A549 (cell line): ENCODE measurements around the gene C17orf78. TPM values are rescaled to one million over a fixed set of nuclear protein-coding genes. Genes with fewer than 3 reads are reported as not detected.

Source experiments
- ATAC-seq, 2 experiments: fragments of 200-7000 bp in 1 of 2; fragments of >200 bp in 1 of 2; cut with Nextera tagmentation in 1 of 2; cut with Tn5 transposase in 1 of 2; 3 replicates each; pipeline versions ENCODE4 v1.8.0 to v1.9.1; 2018 to 2020; ENCODE audit warnings: mild to moderate bottlenecking in 1 of 2, moderate library complexity in 1 of 2
- CTCF ChIA-PET: fragments of 300-600 bp; sonication (Branson Sonifier 250); formaldehyde crosslinking; extraction: SDS; loops from one replicate; lab custom pipeline; 2021; ENCODE audit warnings: antibody characterized with exemption, inconsistent platforms; lab: Yijun Ruan, JAX
- POLR2A ChIA-PET: fragments of 350-600 bp; formaldehyde crosslinking; extraction: SDS; loops from one replicate; lab custom pipeline; 2021; ENCODE audit warnings: antibody characterized with exemption, inconsistent platforms; lab: Yijun Ruan, JAX
- DNase-seq, 2 experiments: peaks; one replicate each; pipeline versions ENCODE4 v3.0.0 to v3.0.0-alpha.2; 2011 to 2016; ENCODE audit warnings: low read depth in 1 of 2, low spot score in 1 of 2
- FAIRE-seq: peaks from 2 replicates; lab custom pipeline; 2011; peaks lifted over from hg19 to GRCh38; lab: Jason Lieb, UNC
- H3K27ac ChIP-seq, 2 experiments: fragments of >200 bp; sonication (Bioruptor Twin); formaldehyde crosslinking; 3 replicates each; pipeline ENCODE4 v1.5.1; 2016 to 2017
- H3K4me1 ChIP-seq: fragments of >200 bp; sonication (Bioruptor Twin); formaldehyde crosslinking; 3 replicates; pipeline ENCODE4 v1.6.1; 2016
- H3K4me2 ChIP-seq: fragments of >200 bp; sonication (Bioruptor Twin); formaldehyde crosslinking; 3 replicates; pipeline ENCODE4 v1.6.1; 2016
- H3K4me3 ChIP-seq: fragments of >200 bp; sonication (Bioruptor Twin); formaldehyde crosslinking; 3 replicates; pipeline ENCODE4 v1.5.1; 2016
- H3K9me3 ChIP-seq: fragments of >200 bp; sonication (Bioruptor Twin); formaldehyde crosslinking; 3 replicates; pipeline ENCODE4 v1.6.1; 2016
- ATOH8 ChIP-seq: fragments of 250-450 bp; sonication (Bioruptor Pico); IDR thresholded peaks from 2 replicates; pipeline ENCODE4 v1.5.0; 2020; ENCODE audit warnings: low read depth, mild to moderate bottlenecking, moderate library complexity
- BCL3 ChIP-seq: fragments of >200 bp; sonication (Bioruptor Twin); formaldehyde crosslinking; IDR thresholded peaks from 3 replicates; pipeline ENCODE4 v1.6.1; 2016
- CBX8 ChIP-seq: fragments of 200-600 bp; sonication (generic); IDR thresholded peaks from 2 replicates; pipeline ENCODE4 v1.6.1; 2016
- CEBPB ChIP-seq, 2 experiments: fragments of >200 bp in 1 of 2; sonication (Bioruptor Twin) in 1 of 2; formaldehyde crosslinking in 1 of 2; IDR thresholded peaks; 2 replicates each; pipeline ENCODE4 v1.6.1; 2012 to 2016
- CHD2 ChIP-seq: fragments of 150-350 bp; IDR thresholded peaks from 2 replicates; pipeline ENCODE4 v1.6.1; 2014; ENCODE audit warnings: low read length; ENCODE audit not compliant: partially characterized antibody
- CHD4 ChIP-seq: fragments of 200-600 bp; sonication (generic); IDR thresholded peaks from 2 replicates; pipeline ENCODE4 v1.6.1; 2016; ENCODE audit warnings: antibody characterized with exemption, mild to moderate bottlenecking, borderline replicate concordance
- EHF ChIP-seq: fragments of 250-450 bp; sonication (Bioruptor Pico); IDR thresholded peaks from 2 replicates; pipeline ENCODE4 v1.5.0; 2020; ENCODE audit warnings: mild to moderate bottlenecking
- FOSB ChIP-seq: fragments of 250-450 bp; sonication (Bioruptor Pico); IDR thresholded peaks from 2 replicates; pipeline ENCODE4 v1.5.0; 2020; ENCODE audit warnings: mild to moderate bottlenecking, moderate library complexity
- FOSL2 ChIP-seq, 2 experiments: fragments of 450-650 bp in 1 of 2; fragments of >200 bp in 1 of 2; sonication (Bioruptor Twin) in 1 of 2; formaldehyde crosslinking; IDR thresholded peaks; 2 replicates each; pipeline versions ENCODE4 v1.5.0 to v1.6.1; 2016 to 2020; ENCODE audit warnings: mild to moderate bottlenecking in 1 of 2, moderate library complexity in 1 of 2
- FOXS1 ChIP-seq: fragments of 250-450 bp; sonication (Bioruptor Pico); IDR thresholded peaks from 2 replicates; pipeline ENCODE4 v1.5.0; 2020; ENCODE audit warnings: mild to moderate bottlenecking, moderate library complexity
- GATA3 ChIP-seq: IDR thresholded peaks from 2 replicates; pipeline ENCODE4 v1.6.1; 2012; ENCODE audit warnings: borderline replicate concordance
- HDAC2 ChIP-seq: fragments of 200-600 bp; sonication (generic); IDR thresholded peaks from 2 replicates; pipeline ENCODE4 v1.6.1; 2016
- HES2 ChIP-seq: fragments of >200 bp; sonication (Bioruptor Twin); formaldehyde crosslinking; IDR thresholded peaks from 2 replicates; pipeline ENCODE4 v1.6.1; 2016
- HEYL ChIP-seq: fragments of 250-450 bp; sonication (Bioruptor Pico); IDR thresholded peaks from 2 replicates; pipeline ENCODE4 v1.8.0; 2021; ENCODE audit warnings: mild to moderate bottlenecking, moderate library complexity
- HOXA7 ChIP-seq: fragments of 250-450 bp; sonication (Bioruptor Pico); IDR thresholded peaks from 2 replicates; pipeline ENCODE4 v1.5.0; 2020; ENCODE audit warnings: mild to moderate bottlenecking, moderate library complexity
- HOXB13 ChIP-seq: fragments of 250-450 bp; sonication (Bioruptor Pico); IDR thresholded peaks from 2 replicates; pipeline ENCODE4 v1.5.0; 2020; ENCODE audit warnings: low read depth, mild to moderate bottlenecking, moderate library complexity
- JUN ChIP-seq, 2 experiments: fragments of >200 bp; sonication (Bioruptor Twin); formaldehyde crosslinking; IDR thresholded peaks; 2 replicates in 1 of 2; 3 replicates in 1 of 2; pipeline ENCODE4 v1.6.1; 2016 to 2017
- JUNB ChIP-seq: fragments of >200 bp; sonication (Bioruptor Twin); formaldehyde crosslinking; IDR thresholded peaks from 2 replicates; pipeline ENCODE4 v1.6.1; 2016
- MAZ ChIP-seq: fragments of 150-350 bp; IDR thresholded peaks from 2 replicates; pipeline ENCODE4 v1.6.1; 2014; ENCODE audit warnings: antibody characterized with exemption, low read depth, low read length, borderline replicate concordance
- MYC ChIP-seq: IDR thresholded peaks from 2 replicates; pipeline ENCODE4 v1.6.1; 2012; ENCODE audit warnings: mild to moderate bottlenecking, inconsistent platforms, low read length, improper control_type of control experiment, borderline replicate concordance
- RAD21 ChIP-seq, 2 experiments: fragments of >200 bp in 1 of 2; sonication (Bioruptor Twin) in 1 of 2; formaldehyde crosslinking in 1 of 2; IDR thresholded peaks in 1 of 2; conservative IDR thresholded peaks in 1 of 2; 2 replicates in 1 of 2; 3 replicates in 1 of 2; pipeline ENCODE4 v1.6.1; 2012 to 2018; ENCODE audit warnings: inconsistent platforms in 1 of 2
- RARB ChIP-seq: fragments of 250-450 bp; sonication (Bioruptor Pico); IDR thresholded peaks from 2 replicates; pipeline ENCODE4 v1.8.0; 2021; ENCODE audit warnings: mild to moderate bottlenecking, moderate library complexity
- RFX5 ChIP-seq: fragments of 450-650 bp; IDR thresholded peaks from 2 replicates; pipeline ENCODE4 v1.7.1; 2014; ENCODE audit warnings: antibody characterized with exemption, mild to moderate bottlenecking, moderate library complexity
- RNF2 ChIP-seq: fragments of 200-600 bp; sonication (generic); IDR thresholded peaks from 2 replicates; pipeline ENCODE4 v1.6.1; 2016; ENCODE audit warnings: low read depth, mild to moderate bottlenecking, antibody characterized with exemption, moderate library complexity, borderline replicate concordance
- TFCP2L1 ChIP-seq: fragments of 250-450 bp; sonication (Bioruptor Pico); IDR thresholded peaks from 2 replicates; pipeline ENCODE4 v1.5.0; 2021; ENCODE audit warnings: mild to moderate bottlenecking
- ZNF302 ChIP-seq: fragments of 250-450 bp; sonication (Bioruptor Pico); IDR thresholded peaks from 2 replicates; pipeline ENCODE4 v1.9.0; 2021; ENCODE audit warnings: inconsistent platforms, mild to moderate bottlenecking, moderate library complexity
- WGBS: methylation state at CpG from one replicate; pipeline ENCODE4 v1.1.6; 2017; ENCODE audit errors: missing lambda C conversion rate; 5-methylcytosine and 5-hydroxymethylcytosine counted together
- polyA plus RNA-seq, 4 experiments: library from polyadenylated mRNA; depleted of rRNA in 3 of 4; stranded (reverse); fragments of >200 nt; fragmentation: RNase III in 1 of 4; extraction: RNeasy Plus Mini Kit Qiagen cat#74134 plus additional on column Dnase treatment in 1 of 4; gene quantifications; 2 replicates in 3 of 4; 3 replicates in 1 of 4; pipeline ENCODE4 v1.2.3, GENCODE V29; 2011 to 2017

C17orf78 gene
- polyA plus RNA-seq, 2 of the 4 experiments (the other 2 are of a cell fraction), result not detected

- POLR2A ChIA-PET, result interaction anchor here (0.6 to 2.8 kb wide), 12 partner anchors 8 to 1465 kb away, joined by 3 to 17 read pairs (median 6); partner anchors contain the start of genes ACACA, SYNRG and TADA2A
- no peak for DNase-seq
- H3K4me2 ChIP-seq, result peak overlapping the region; percentile 77
- peaks cover 42% of the 10 kb centered on the region for H3K4me1 ChIP-seq
- H3K4me3 ChIP-seq, result peak overlapping the region; percentile 88
- H3K27ac ChIP-seq, result peak overlapping the region; percentile 92 to 94
- peak; percentile 71 for TF ChIP-seq ZNF302 (CRISPR knock-in tag)
- TF ChIP-seq CHD2, result no peak
- no peak for TF ChIP-seq CHD4
- TF ChIP-seq HOXA7 (CRISPR knock-in tag), result no peak
- TF ChIP-seq RARB, result no peak
- TF ChIP-seq TFCP2L1, result no peak; the same call in 1 of the 2 replicates
- no peak for TF ChIP-seq RAD21 (conservative IDR thresholded peaks at IDR 0.05 in 1 of 2, IDR thresholded peaks at IDR 0.05 in 1 of 2)
- no peak for TF ChIP-seq MYC
- 0 out of 5 replicates have a peak, but pooled peaks of 1 of the 2 experiments have one; percentile 5 for TF ChIP-seq JUN (IDR thresholded peaks at IDR 0.05)
- TF ChIP-seq GATA3, result no peak
- TF ChIP-seq HOXB13 (CRISPR knock-in tag), result peak; percentile 91; the same call in 1 of the 2 replicates
- no peak for TF ChIP-seq RFX5
- peak; percentile 9; the same call in 1 of the 2 replicates for TF ChIP-seq FOXS1 (CRISPR knock-in tag)
- no peak for TF ChIP-seq ATOH8 (CRISPR knock-in tag)
- TF ChIP-seq EHF (CRISPR knock-in tag), result no peak; the same call in 1 of the 2 replicates
- peak; percentile 60; the same call in 1 of the 2 replicates for TF ChIP-seq HEYL (CRISPR knock-in tag)
- no peak for TF ChIP-seq CBX8
- peak; percentile 70; the same call in 1 of the 2 replicates for TF ChIP-seq FOSB (CRISPR knock-in tag)
- TF ChIP-seq BCL3, result no peak
- no peak for TF ChIP-seq RNF2
- TF ChIP-seq HDAC2, result no peak
- WGBS, result 46% methylated on average over 18 of the region's 18 CpGs
- no peaks in the 10 kb centered on the region for H3K9me3 ChIP-seq
- no peak for FAIRE-seq
- CTCF ChIA-PET, result interaction anchor here (0.6 to 5.6 kb wide), 3 partner anchors 13 to 131 kb away, joined by 3 to 83 read pairs (median 8); no protein-coding TSS in a partner anchor
- peak; percentile 4 to 9; a peak in 5 of 6 replicates for ATAC-seq
These were observed 16.1 kb upstream of the C17orf78 start for GRCh38 chr17:37359682-37360188.

GRCh38 chr17:37360632-37361031 lies 15.2 kb upstream of the C17orf78 start:
- no peak for ATAC-seq

More at GRCh38 chr17:37360632-37361031, 15.2 kb upstream of the C17orf78 start:
- H3K4me1 ChIP-seq, result peaks cover 44% of the 10 kb centered on the region
- DNase-seq (peak; percentile 62 to 69), FAIRE-seq (no peak)
- CTCF ChIA-PET, result interaction anchor here (1.1 to 5.6 kb wide), 3 partner anchors 12 to 118 kb away, joined by 3 to 83 read pairs (median 4); no protein-coding TSS in a partner anchor
- H3K27ac ChIP-seq, result peak overlapping the region; percentile 92 to 94
- TF ChIP-seq MAZ (no peak), HEYL (CRISPR knock-in tag) (no peak), HES2 (peak; percentile 21; the same call in 1 of the 2 replicates), FOSL2 (IDR thresholded peaks at IDR 0.05) (peak; percentile 34; the same call in 1 of the 2 replicates), FOSL2 (CRISPR knock-in tag; IDR thresholded peaks at IDR 0.05) (peak; percentile 91), CEBPB (IDR thresholded peaks at IDR 0.05) (peak; percentile 76 to 84), JUNB (0 out of 2 replicates have a peak, but pooled peaks have one; percentile 25)
- POLR2A ChIA-PET, result interaction anchor here (1.1 to 1.3 kb wide), 3 partner anchors 46 to 759 kb away, joined by 3 to 7 read pairs (median 5); partner anchors contain the start of genes ACACA and TADA2A
- H3K4me3 ChIP-seq, result no peak overlapping the region
- peak overlapping the region; percentile 77 for H3K4me2 ChIP-seq
- no peaks in the 10 kb centered on the region for H3K9me3 ChIP-seq
- WGBS, result 49% methylated on average over 3 of the region's 3 CpGs
